Tibial artery (tissue), 4 donors: ENCODE data around the gene IL17A.

Source experiments
- DNase-seq, 2 donors: peaks; one replicate each; pipeline ENCODE4 v3.0.0-alpha.2; 2019
- H3K27ac ChIP-seq, 2 donors: fragments of 200-600 bp; sonication (generic) in 1 of 2; 1 replicate in 1 of 2; 2 replicates in 1 of 2; pipeline ENCODE4 v1.5.1; 2018 to 2019; ENCODE audit warnings: mild to moderate bottlenecking in 1 of 2
- H3K27me3 ChIP-seq, 2 donors: fragments of 200-600 bp; sonication (generic) in 1 of 2; one replicate each; pipeline versions ENCODE4 v1.5.1 to v1.6.0; 2016 to 2019
- H3K36me3 ChIP-seq, 3 donors: fragments of 200-600 bp; sonication (generic) in 2 of 3; one replicate each; pipeline ENCODE4 v1.5.1; 2016 to 2019; ENCODE audit warnings: mild to moderate bottlenecking in 2 of 3
- H3K4me1 ChIP-seq, 4 donors: fragments of 200-600 bp; sonication (generic) in 2 of 4; 1 replicate in 3 of 4; 2 replicates in 1 of 4; pipeline ENCODE4 v1.5.1; 2016 to 2019
- H3K4me3 ChIP-seq, 2 donors: fragments of 200-600 bp; sonication (generic) in 1 of 2; 1 replicate in 1 of 2; 2 replicates in 1 of 2; pipeline ENCODE4 v1.5.1; 2018 to 2019; ENCODE audit warnings: mild to moderate bottlenecking in 2 of 2
- H3K9me3 ChIP-seq, 3 donors: fragments of 200-600 bp; sonication (generic) in 1 of 3; one replicate each; pipeline ENCODE4 v1.5.1; 2016 to 2019
- intact Hi-C: fragments of 100-400 bp; cut with DNase I; formaldehyde crosslinking; loops from one replicate; pipeline ENCODE4 v1.15.0; 2023; ENCODE audit warnings: low total_unique reads
- TF ChIP-seq, protein P1 (sequence below), 2 experiments: fragments of 200-600 bp in 1 of 2; fragments of 450-650 bp in 1 of 2; IDR thresholded peaks; one replicate each; pipeline ENCODE4 v1.5.1; 2017 to 2019; ENCODE audit warnings: antibody characterized with exemption in 2 of 2, mild to moderate bottlenecking in 1 of 2, moderate library complexity in 1 of 2

The IL17A gene

DNA sequence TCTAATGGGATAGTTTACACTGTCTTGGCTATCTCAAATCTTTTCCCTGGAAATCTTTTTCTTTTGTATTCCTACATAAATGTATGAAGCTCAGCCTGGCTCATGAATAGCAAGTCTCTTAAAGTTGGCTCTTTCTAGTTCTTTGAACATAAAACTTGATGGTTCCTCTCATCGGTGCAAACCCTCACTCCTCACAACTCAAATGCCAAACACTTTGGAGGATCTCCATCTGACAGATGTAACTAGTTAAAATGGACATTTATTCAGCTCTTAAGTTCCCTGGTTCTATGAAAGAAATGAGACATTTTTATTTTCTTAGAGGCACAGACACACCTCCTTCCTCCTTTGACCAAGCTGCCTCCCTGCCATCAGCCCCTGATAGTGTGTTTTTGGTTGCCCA lies 43.6 kb upstream of the IL17A start:
- no peak overlapping the region for H3K4me3 ChIP-seq
- H3K27me3 ChIP-seq: no peaks in the 10 kb centered on the region
- intact Hi-C loops: no loop called here
- TF ChIP-seq, protein P1, sequence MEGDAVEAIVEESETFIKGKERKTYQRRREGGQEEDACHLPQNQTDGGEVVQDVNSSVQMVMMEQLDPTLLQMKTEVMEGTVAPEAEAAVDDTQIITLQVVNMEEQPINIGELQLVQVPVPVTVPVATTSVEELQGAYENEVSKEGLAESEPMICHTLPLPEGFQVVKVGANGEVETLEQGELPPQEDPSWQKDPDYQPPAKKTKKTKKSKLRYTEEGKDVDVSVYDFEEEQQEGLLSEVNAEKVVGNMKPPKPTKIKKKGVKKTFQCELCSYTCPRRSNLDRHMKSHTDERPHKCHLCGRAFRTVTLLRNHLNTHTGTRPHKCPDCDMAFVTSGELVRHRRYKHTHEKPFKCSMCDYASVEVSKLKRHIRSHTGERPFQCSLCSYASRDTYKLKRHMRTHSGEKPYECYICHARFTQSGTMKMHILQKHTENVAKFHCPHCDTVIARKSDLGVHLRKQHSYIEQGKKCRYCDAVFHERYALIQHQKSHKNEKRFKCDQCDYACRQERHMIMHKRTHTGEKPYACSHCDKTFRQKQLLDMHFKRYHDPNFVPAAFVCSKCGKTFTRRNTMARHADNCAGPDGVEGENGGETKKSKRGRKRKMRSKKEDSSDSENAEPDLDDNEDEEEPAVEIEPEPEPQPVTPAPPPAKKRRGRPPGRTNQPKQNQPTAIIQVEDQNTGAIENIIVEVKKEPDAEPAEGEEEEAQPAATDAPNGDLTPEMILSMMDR (IDR thresholded peaks at IDR 0.05): no peak
- DNase-seq: no peak
- H3K4me1 ChIP-seq: peaks cover 0 to 15% (median 15%) of the 10 kb centered on the region in 4 donors
- H3K27ac ChIP-seq: no peak overlapping the region
- no peaks in the 10 kb centered on the region for H3K36me3 ChIP-seq
- no peaks in the 10 kb centered on the region for H3K9me3 ChIP-seq

DNA sequence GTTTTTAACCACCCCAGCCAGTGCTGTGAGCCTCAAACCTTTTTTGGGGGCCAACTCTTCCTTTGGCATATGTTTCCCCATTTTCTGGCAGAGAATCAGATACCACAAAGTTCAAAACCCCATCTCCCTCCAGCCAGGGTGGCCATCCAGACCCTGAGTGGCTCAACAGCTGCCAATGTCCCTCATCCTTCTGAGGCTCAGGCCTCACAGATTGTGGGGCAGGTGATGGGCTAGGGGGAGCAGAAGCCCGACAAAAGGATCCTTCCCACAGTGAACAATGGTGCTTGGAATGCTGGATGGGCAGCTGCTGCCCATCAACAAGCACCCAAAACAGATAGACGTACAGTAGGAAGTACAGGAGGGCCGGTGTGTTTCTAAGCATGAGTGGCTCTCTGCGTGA lies 42.6 kb upstream of the IL17A start:
- DNase-seq: no peak
- H3K4me3 ChIP-seq: no peak overlapping the region
- intact Hi-C loops: no loop called here

DNA sequence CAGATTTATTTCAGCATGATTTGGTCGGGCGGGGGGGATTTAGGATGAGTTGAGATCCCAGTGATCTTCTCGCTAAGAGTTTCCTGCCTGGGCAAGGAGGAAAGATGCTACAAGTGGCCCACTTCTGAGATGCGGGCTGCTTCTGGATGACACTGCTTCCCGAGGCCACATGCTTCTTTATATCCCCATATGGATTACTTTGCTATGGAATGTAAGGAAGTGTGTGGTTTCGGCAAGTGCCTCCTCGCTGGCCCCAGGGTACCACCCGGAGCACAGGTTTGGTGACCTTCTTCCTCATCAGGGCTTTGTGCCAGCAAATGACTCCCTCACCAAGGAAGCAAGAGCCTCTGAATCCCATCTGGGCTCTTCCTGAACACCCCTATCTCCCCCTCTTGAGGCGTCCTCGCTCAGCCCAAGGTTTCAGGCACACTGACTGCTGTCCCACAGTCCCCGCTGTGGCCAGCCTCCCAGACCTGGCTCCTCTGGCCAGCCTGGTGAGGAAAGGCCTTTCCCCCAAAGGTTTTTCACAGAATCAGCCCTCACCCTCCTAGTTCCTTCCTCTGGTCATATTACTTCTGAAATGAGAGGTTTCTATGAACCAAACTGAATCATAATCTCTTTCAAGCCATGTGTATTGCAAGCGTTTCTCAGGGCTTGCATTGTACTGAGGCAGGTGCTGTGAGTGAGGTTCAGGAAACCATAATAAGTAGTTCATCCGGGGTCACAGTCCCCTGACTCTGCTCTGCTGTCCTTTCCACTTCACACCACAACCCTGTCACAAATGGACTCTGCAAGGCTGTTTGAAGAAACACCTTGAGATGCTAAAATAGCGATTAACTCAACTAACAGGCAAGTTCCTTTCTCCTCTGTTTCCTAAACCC lies 41.7 kb upstream of the IL17A start:
- Histone ChIP-seq H3K27me3 (no peaks in the 10 kb centered on the region), H3K4me3 (no peak overlapping the region), H3K27ac (no peak overlapping the region), H3K4me1 (peaks cover 0 to 13% (median 11%) of the 10 kb centered on the region in 4 donors), H3K36me3 (no peaks in the 10 kb centered on the region), H3K9me3 (no peaks in the 10 kb centered on the region)
- intact Hi-C loops: no loop called here
- no peak for DNase-seq
- TF ChIP-seq, protein P1 (IDR thresholded peaks at IDR 0.05): no peak

More for the DNA sequence above, 42.6 kb upstream of the IL17A start:
- H3K36me3 ChIP-seq: no peaks in the 10 kb centered on the region
- no peaks in the 10 kb centered on the region for H3K9me3 ChIP-seq
- peaks cover 0 to 15% (median 15%) of the 10 kb centered on the region in 4 donors for H3K4me1 ChIP-seq
- TF ChIP-seq, protein P1 (IDR thresholded peaks at IDR 0.05): no peak
- no peaks in the 10 kb centered on the region for H3K27me3 ChIP-seq
- no peak overlapping the region for H3K27ac ChIP-seq

DNA sequence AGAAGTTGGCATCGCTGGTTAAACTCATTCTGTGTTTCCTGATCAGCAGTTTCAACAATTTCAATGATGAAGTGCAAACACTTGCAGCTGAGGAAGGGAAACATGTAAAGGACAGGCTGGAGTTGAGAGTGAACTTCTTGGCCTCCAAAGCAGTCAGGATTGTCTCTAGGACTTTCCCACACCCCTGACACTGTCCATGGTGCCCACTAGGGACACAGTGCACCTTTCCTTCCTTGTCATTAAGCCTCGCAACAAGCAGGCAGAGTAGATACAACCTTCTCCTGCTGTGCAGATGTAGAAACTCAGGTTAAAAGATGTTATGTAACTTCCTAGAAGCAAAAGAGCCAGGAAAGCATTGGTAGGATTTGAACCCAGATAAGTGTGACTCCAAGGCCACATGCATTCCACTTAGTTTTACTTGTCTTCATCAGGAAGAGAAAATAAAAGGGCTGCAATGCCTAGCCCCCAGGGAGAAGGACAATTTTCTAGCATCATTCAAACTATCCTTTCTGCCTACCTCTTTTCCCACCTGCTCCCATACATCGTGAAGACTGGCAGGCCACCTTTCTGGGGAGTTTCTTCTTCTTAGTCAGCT lies 39.2 kb upstream of the IL17A start:
- no peak for DNase-seq
- H3K36me3 ChIP-seq: no peaks in the 10 kb centered on the region
- intact Hi-C loops: no loop called here

DNA sequence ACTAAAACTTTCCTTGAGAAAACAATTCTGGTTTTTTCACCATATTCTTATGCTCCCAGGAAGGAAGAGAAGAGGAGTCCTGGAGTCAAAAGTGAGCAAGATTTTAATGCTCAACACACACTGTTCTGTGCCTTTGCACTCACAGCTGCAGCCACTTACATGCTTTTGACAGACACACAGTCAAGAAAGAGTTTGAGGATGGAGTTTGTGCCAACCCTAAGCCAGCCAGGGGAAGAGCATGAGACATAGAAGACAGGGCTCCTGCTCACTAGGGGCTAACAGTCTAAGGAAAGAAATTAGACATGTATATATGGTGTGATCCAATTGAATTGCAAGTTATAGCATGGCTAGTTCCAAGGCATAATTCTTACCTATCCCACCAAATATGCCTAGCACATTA lies 37.1 kb upstream of the IL17A start:
- DNase-seq: no peak
- no peaks in the 10 kb centered on the region for H3K4me1 ChIP-seq
- TF ChIP-seq, protein P1 (IDR thresholded peaks at IDR 0.05): no peak
- no peaks in the 10 kb centered on the region for H3K9me3 ChIP-seq
- no peaks in the 10 kb centered on the region for H3K36me3 ChIP-seq
- no peak overlapping the region for H3K4me3 ChIP-seq
- no peaks in the 10 kb centered on the region for H3K27me3 ChIP-seq
- intact Hi-C loops: no loop called here
- H3K27ac ChIP-seq: no peak overlapping the region

More for the DNA sequence above, 39.2 kb upstream of the IL17A start:
- Histone ChIP-seq H3K27me3 (no peaks in the 10 kb centered on the region), H3K27ac (no peak overlapping the region), H3K4me3 (no peak overlapping the region), H3K9me3 (no peaks in the 10 kb centered on the region), H3K4me1 (no peaks in the 10 kb centered on the region)
- TF ChIP-seq, protein P1 (IDR thresholded peaks at IDR 0.05): no peak
